ENCODE data around the gene PSMB4.

- TF ChIP-seq CTCF (IDR thresholded peaks at IDR 0.05; ENCODE audit: insufficient read depth, low read depth, low read length) (no peak), EZH2 (IDR thresholded peaks at IDR 0.05; ENCODE audit: insufficient read depth, low read length) (no peak)
These were observed 47.2 kb upstream of the PSMB4 start for GRCh38 chr1:151352021-151352718.
